ENCODE results near the gene KCNMA1. TPM values are rescaled to one million over a fixed set of nuclear protein-coding genes. Genes with fewer than 3 reads are reported as not detected.

KCNMA1 gene
- total RNA-seq, 1 experiment from 2014 or later = 20.7 TPM

DNA sequence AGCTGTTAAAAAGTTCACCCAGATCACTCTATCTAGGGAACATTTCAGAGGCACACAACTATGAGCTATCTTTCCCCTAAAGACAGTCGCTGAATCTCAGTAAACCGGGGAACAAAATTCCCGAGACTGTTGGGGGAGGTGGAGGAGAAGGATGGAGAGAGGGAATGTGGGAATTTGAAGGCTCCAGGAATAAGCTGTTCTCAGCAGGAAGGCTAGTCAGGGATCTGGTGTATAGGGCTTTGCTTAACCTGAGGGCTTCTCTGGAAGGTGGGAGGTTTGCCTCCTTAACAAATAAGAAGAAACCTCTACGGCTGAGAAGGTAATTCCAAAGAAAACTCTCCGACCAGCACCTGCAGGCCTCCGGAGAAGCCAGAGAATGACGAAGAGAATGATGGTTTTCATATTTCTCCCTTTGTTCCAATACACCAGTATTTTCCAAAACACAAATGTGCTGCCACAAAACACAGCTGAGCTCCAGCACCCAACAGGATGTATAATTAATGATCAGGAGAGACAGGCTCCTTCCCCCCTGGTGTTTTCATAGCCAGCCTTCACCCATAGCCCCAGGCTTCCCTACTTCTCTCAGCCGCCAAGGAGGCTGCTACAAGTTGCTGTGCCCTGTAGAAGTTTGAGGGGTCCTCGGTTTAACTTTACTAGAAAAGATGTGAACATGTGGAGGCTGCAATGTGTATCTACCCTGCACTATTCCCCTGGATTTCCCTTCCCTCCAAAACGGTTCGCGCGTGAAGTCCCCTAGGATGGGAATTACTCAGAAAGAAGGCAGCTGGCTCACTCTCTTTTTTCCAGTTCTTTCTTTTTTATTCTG, 2.0 kb downstream of the KCNMA1 start:
- intact Hi-C loops (cut with micrococcal nuclease; ENCODE audit: unreplicated experiment) = no loop called here
- CTCF ChIA-PET = no interaction called here
- H3K4me1 ChIP-seq = peaks cover 4% of the 10 kb centered on the region; the same call in 1 of the 2 replicates
- POLR2A ChIA-PET = no interaction called here
- no peaks in the 10 kb centered on the region for H3K9me3 Mint-ChIP-seq (ENCODE audit: unreplicated experiment)
- H3K4me3 Mint-ChIP-seq (ENCODE audit: unreplicated experiment) = peak overlapping the region; percentile 75
- H3K27me3 ChIP-seq (replicated peaks; ENCODE audit: control insufficient read depth, insufficient read depth, low read length) = peaks cover 2% of the 10 kb centered on the region; the same call in 1 of the 2 replicates
- H3K9me3 ChIP-seq = no peaks in the 10 kb centered on the region
- TF ChIP-seq, protein P1, sequence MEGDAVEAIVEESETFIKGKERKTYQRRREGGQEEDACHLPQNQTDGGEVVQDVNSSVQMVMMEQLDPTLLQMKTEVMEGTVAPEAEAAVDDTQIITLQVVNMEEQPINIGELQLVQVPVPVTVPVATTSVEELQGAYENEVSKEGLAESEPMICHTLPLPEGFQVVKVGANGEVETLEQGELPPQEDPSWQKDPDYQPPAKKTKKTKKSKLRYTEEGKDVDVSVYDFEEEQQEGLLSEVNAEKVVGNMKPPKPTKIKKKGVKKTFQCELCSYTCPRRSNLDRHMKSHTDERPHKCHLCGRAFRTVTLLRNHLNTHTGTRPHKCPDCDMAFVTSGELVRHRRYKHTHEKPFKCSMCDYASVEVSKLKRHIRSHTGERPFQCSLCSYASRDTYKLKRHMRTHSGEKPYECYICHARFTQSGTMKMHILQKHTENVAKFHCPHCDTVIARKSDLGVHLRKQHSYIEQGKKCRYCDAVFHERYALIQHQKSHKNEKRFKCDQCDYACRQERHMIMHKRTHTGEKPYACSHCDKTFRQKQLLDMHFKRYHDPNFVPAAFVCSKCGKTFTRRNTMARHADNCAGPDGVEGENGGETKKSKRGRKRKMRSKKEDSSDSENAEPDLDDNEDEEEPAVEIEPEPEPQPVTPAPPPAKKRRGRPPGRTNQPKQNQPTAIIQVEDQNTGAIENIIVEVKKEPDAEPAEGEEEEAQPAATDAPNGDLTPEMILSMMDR (IDR thresholded peaks at IDR 0.05; ENCODE audit: insufficient read depth in 1 of 2, low read depth in 1 of 2, low read length in 1 of 2, severe bottlenecking in 1 of 2, unreplicated experiment in 1 of 2) = no peak
- H3K36me3 Mint-ChIP-seq (ENCODE audit: insufficient read depth, unreplicated experiment) = peaks cover 6% of the 10 kb centered on the region
- H3K36me3 ChIP-seq (ENCODE audit: control insufficient read depth, insufficient read depth, low read length) = no peaks in the 10 kb centered on the region
- DNase-seq = no peak
- no peak overlapping the region for H3K27ac Mint-ChIP-seq (ENCODE audit: unreplicated experiment)
- H3K27me3 Mint-ChIP-seq (ENCODE audit: insufficient read depth, unreplicated experiment) = peaks cover 3% of the 10 kb centered on the region
- peaks cover 6% of the 10 kb centered on the region for H3K4me1 Mint-ChIP-seq (ENCODE audit: low read depth, unreplicated experiment)
- no TSS peak for BruUV-seq (replicated peaks)
- no peak overlapping the region for H3K4me3 ChIP-seq (ENCODE audit: low read depth, low read length)

DNA sequence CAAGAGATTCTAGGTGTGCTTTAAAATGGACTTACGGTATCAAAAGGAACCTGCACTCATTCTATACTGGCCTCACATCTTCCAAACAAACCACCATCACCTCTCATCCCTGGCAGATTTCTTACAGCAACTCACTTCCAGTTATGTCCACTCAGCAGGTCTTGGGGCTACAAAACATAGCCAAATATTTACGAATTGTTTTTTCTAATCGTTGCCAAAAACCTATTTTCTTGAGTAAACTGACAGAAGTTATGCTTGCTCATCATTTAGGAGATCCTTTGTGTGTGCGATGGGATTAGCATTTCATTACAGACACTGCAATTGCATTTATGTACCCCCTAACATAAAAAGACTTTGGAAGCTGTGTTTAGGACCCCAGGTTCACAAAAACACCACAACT, 2.7 kb downstream of the KCNMA1 start:
- TF ChIP-seq, protein P1 (IDR thresholded peaks at IDR 0.05; ENCODE audit: insufficient read depth in 1 of 2, low read depth in 1 of 2, low read length in 1 of 2, severe bottlenecking in 1 of 2, unreplicated experiment in 1 of 2) = no peak
- Mint-ChIP-seq H3K36me3 (ENCODE audit: insufficient read depth, unreplicated experiment) (peaks cover 6% of the 10 kb centered on the region), H3K9me3 (ENCODE audit: unreplicated experiment) (no peaks in the 10 kb centered on the region), H3K4me3 (ENCODE audit: unreplicated experiment) (no peak overlapping the region), H3K4me1 (ENCODE audit: low read depth, unreplicated experiment) (peaks cover 6% of the 10 kb centered on the region), H3K27ac (ENCODE audit: unreplicated experiment) (no peak overlapping the region), H3K27me3 (ENCODE audit: insufficient read depth, unreplicated experiment) (no peaks in the 10 kb centered on the region)
- Histone ChIP-seq H3K27me3 (replicated peaks; ENCODE audit: control insufficient read depth, insufficient read depth, low read length) (no peaks in the 10 kb centered on the region), H3K4me3 (ENCODE audit: low read depth, low read length) (no peak overlapping the region), H3K9me3 (no peaks in the 10 kb centered on the region), H3K36me3 (ENCODE audit: control insufficient read depth, insufficient read depth, low read length) (no peaks in the 10 kb centered on the region), H3K4me1 (peaks cover 4% of the 10 kb centered on the region; the same call in 1 of the 2 replicates)
- intact Hi-C loops (cut with micrococcal nuclease; ENCODE audit: unreplicated experiment) = no loop called here
- DNase-seq = no peak
- ChIA-PET CTCF (interaction anchor here (0.6 to 0.7 kb wide), 2 partner anchors 473 to 1712 kb away, joined by 3 to 4 read pairs; no protein-coding TSS in a partner anchor), POLR2A (no interaction called here)
- no TSS peak for BruUV-seq (replicated peaks)

DNA sequence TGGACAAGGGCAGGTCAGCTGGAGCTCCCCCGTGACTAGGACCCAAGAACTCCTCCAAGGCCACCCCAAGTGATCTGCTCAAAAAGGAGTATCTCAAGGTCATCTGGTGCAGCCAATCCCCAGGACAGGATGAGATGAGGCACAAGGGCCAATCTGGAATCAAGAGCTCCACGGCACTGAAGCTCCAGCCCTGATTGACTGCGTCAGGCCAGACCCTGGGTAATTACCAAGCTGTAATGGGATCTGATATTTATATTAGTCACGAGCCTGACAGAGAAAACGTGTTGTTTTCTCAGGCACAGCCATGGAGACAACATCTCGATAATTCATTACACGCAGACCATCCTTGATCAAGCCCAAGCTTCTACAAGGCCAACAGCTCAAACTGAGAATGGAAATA, 4.2 kb downstream of the KCNMA1 start:
- H3K4me3 Mint-ChIP-seq (ENCODE audit: unreplicated experiment) = no peak overlapping the region
- H3K4me1 Mint-ChIP-seq (ENCODE audit: low read depth, unreplicated experiment) = peaks cover 6% of the 10 kb centered on the region
- intact Hi-C loops (cut with micrococcal nuclease; ENCODE audit: unreplicated experiment) = no loop called here
- Histone ChIP-seq H3K27me3 (replicated peaks; ENCODE audit: control insufficient read depth, insufficient read depth, low read length) (no peaks in the 10 kb centered on the region), H3K36me3 (ENCODE audit: control insufficient read depth, insufficient read depth, low read length) (no peaks in the 10 kb centered on the region), H3K4me1 (0 out of 2 replicates have a peak, but pooled peaks cover 4% of the 10 kb centered on the region), H3K9me3 (no peaks in the 10 kb centered on the region), H3K4me3 (ENCODE audit: low read depth, low read length) (no peak overlapping the region)
- H3K27ac Mint-ChIP-seq (ENCODE audit: unreplicated experiment) = no peak overlapping the region
- BruUV-seq (replicated peaks) = no TSS peak
- TF ChIP-seq, protein P1 (IDR thresholded peaks at IDR 0.05; ENCODE audit: insufficient read depth in 1 of 2, low read depth in 1 of 2, low read length in 1 of 2, severe bottlenecking in 1 of 2, unreplicated experiment in 1 of 2) = no peak
- no peaks in the 10 kb centered on the region for H3K9me3 Mint-ChIP-seq (ENCODE audit: unreplicated experiment)
- no peaks in the 10 kb centered on the region for H3K27me3 Mint-ChIP-seq (ENCODE audit: insufficient read depth, unreplicated experiment)
- ChIA-PET POLR2A (no interaction called here), CTCF (no interaction called here)
- no peaks in the 10 kb centered on the region for H3K36me3 Mint-ChIP-seq (ENCODE audit: insufficient read depth, unreplicated experiment)
- DNase-seq = no peak
